Colonic mucosa (tissue), 4 donors: ENCODE results near the gene ZNF784. TPM values are rescaled to one million over a fixed set of nuclear protein-coding genes. Genes with fewer than 3 reads are reported as not detected.

Experiments
- DNase-seq: peaks from one replicate; pipeline ENCODE4 v3.0.0-alpha.2; 2020
- H3K27ac ChIP-seq: fragments of 200-600 bp; one replicate; pipeline ENCODE4 v1.8.0; 2021
- H3K27me3 ChIP-seq: fragments of 200-600 bp; one replicate; pipeline ENCODE4 v1.8.0; 2021
- H3K36me3 ChIP-seq: fragments of 200-600 bp; one replicate; pipeline ENCODE4 v1.8.0; 2021
- H3K4me1 ChIP-seq: fragments of 200-600 bp; one replicate; pipeline ENCODE4 v1.8.0; 2021; ENCODE audit warnings: mild to moderate bottlenecking
- H3K4me3 ChIP-seq: fragments of 200-600 bp; one replicate; pipeline ENCODE4 v1.8.0; 2021
- H3K9ac ChIP-seq, 2 donors: one replicate each; pipeline ENCODE4 v1.7.0; 2013; ENCODE audit warnings: control low read depth in 2 of 2, low read depth in 2 of 2, low read length in 2 of 2
- H3K9me3 ChIP-seq: fragments of 200-600 bp; one replicate; pipeline ENCODE4 v1.8.0; 2021
- intact Hi-C: fragments of 100-400 bp; cut with DNase I; formaldehyde crosslinking; loops from one replicate; pipeline ENCODE4 v1.14.1; 2022
- total RNA-seq, 2 donors: library from RNA; stranded (reverse); fragmentation: NEBNext Ultra II Directional in 1 of 2; extraction: Animal tissue kit (Norgen Biotek cat#: 25700) in 1 of 2; gene quantifications; one replicate each; pipeline ENCODE4 v1.2.1, GENCODE V29; 2021
- TF ChIP-seq, protein P1 (sequence below): fragments of 200-600 bp; IDR thresholded peaks from one replicate; pipeline ENCODE4 v1.8.0; 2022; ENCODE audit warnings: antibody characterized with exemption, mild to moderate bottlenecking
- donor health status: healthy.
- donor health status: DM: no; HTN: no; CAD: no.
- donor health status: DM: no; HTN: no; CAD: no.

The ZNF784 gene
- total RNA-seq, 2 donors from 2014 or later: 9.9 to 10.2 TPM

DNA sequence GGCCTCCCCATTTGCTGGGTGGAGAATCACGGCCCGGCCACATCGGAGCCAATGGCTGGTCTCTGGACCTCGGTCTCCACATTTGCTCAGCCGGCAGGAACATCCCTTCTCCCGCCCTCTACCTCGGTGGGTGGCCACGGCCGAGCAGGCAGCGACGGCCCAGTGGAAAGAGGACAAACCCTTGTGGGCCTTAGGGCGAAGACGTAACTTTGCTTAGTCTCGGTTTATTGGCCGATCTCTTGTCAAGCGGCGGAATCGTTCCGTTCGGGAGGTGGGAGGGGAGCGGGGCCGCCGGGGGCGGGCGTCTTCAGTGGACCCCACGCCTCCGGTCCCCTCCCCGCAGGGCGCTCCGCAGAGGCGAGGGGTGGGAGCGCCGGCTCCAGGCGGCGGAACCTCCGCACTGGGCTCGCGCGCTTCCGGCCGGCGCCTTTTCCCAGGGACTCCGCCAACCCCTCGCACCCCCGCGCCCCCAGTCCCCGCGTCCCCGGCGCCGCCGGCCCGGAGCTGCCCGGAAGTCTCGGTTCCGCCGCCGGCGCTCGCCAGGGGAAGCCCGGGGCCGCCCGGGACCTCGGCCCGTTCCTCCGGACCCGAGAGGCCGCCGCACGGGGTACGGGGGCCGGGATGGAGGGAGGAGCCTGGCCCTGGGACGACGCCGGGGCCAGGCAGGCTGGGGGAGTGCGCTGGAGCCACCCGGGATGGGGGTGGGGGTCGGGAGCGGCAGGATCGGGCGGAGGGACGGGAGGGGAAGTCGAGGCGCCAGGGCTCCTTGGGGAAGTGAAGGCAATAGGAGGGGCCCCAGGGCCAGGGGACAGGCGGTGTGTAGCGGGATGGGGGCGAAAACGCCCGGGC is 16.4 kb upstream of the ZNF784 start, which contains the start of gene ZNF580:
Gene ZNF580 (plus strand): TSS at position 426 of the 849 bp plus-strand sequence. CDS start 1,507 bp downstream, outside the sequence.
- peaks cover 37% of the 10 kb centered on the region for H3K4me1 ChIP-seq
- no peaks in the 10 kb centered on the region for H3K36me3 ChIP-seq
- peak within 1 kb of the TSS; percentile 82 for H3K27ac ChIP-seq
- no peaks in the 10 kb centered on the region for H3K27me3 ChIP-seq
- H3K4me3 ChIP-seq: peak within 1 kb of the TSS; percentile 81
- H3K9ac ChIP-seq: peak within 1 kb of the TSS; percentile 66 to 86
- peak; percentile 58 for DNase-seq
- no peaks in the 10 kb centered on the region for H3K9me3 ChIP-seq
- intact Hi-C loops: no loop called here
- TF ChIP-seq, protein P1, sequence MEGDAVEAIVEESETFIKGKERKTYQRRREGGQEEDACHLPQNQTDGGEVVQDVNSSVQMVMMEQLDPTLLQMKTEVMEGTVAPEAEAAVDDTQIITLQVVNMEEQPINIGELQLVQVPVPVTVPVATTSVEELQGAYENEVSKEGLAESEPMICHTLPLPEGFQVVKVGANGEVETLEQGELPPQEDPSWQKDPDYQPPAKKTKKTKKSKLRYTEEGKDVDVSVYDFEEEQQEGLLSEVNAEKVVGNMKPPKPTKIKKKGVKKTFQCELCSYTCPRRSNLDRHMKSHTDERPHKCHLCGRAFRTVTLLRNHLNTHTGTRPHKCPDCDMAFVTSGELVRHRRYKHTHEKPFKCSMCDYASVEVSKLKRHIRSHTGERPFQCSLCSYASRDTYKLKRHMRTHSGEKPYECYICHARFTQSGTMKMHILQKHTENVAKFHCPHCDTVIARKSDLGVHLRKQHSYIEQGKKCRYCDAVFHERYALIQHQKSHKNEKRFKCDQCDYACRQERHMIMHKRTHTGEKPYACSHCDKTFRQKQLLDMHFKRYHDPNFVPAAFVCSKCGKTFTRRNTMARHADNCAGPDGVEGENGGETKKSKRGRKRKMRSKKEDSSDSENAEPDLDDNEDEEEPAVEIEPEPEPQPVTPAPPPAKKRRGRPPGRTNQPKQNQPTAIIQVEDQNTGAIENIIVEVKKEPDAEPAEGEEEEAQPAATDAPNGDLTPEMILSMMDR: no peak

- TF ChIP-seq, protein P1: no peak
- intact Hi-C loops: no loop called here
Measured at GRCh38 chr19:55640043-55640576, 15.7 kb upstream of the ZNF784 start.

GRCh38 chr19:55638864-55639359 is 14.5 kb upstream of the ZNF784 start:
- intact Hi-C loops: no loop called here
- DNase-seq: no peak
- Histone ChIP-seq H3K9me3 (no peaks in the 10 kb centered on the region), H3K4me1 (peaks cover 33% of the 10 kb centered on the region), H3K27me3 (no peaks in the 10 kb centered on the region), H3K9ac (no peak overlapping the region), H3K36me3 (no peaks in the 10 kb centered on the region), H3K27ac (no peak overlapping the region), H3K4me3 (no peak overlapping the region)
- TF ChIP-seq, protein P1: no peak

More at GRCh38 chr19:55640043-55640576, 15.7 kb upstream of the ZNF784 start:
- H3K9ac ChIP-seq: peak overlapping the region; percentile 66 to 74
- H3K4me3 ChIP-seq: peak overlapping the region; percentile 81
- H3K27me3 ChIP-seq: no peaks in the 10 kb centered on the region
- H3K27ac ChIP-seq: peak overlapping the region; percentile 82
- H3K36me3 ChIP-seq: no peaks in the 10 kb centered on the region
- peaks cover 41% of the 10 kb centered on the region for H3K4me1 ChIP-seq
- DNase-seq: peak; percentile 60
- H3K9me3 ChIP-seq: no peaks in the 10 kb centered on the region

- no peak overlapping the region for H3K27ac ChIP-seq
- peaks cover 27% of the 10 kb centered on the region for H3K4me1 ChIP-seq
- DNase-seq: no peak
- intact Hi-C loops: no loop called here
- no peak overlapping the region for H3K4me3 ChIP-seq
- TF ChIP-seq, protein P1: no peak
- H3K9me3 ChIP-seq: no peaks in the 10 kb centered on the region
- no peaks in the 10 kb centered on the region for H3K27me3 ChIP-seq
- no peaks in the 10 kb centered on the region for H3K36me3 ChIP-seq
- no peak overlapping the region for H3K9ac ChIP-seq
Measured at GRCh38 chr19:55637534-55637933, 13.2 kb upstream of the ZNF784 start.

- H3K4me1 ChIP-seq: peaks cover 20% of the 10 kb centered on the region
- H3K27ac ChIP-seq: no peak overlapping the region
- no peaks in the 10 kb centered on the region for H3K27me3 ChIP-seq
- no peak for DNase-seq
- no peaks in the 10 kb centered on the region for H3K9me3 ChIP-seq
- TF ChIP-seq, protein P1: no peak
- intact Hi-C loops: no loop called here
- no peaks in the 10 kb centered on the region for H3K36me3 ChIP-seq
- no peak overlapping the region for H3K4me3 ChIP-seq
- peak overlapping the region in 1 of 2 donors; percentile 9 for H3K9ac ChIP-seq
Measured at GRCh38 chr19:55636723-55637122, 12.4 kb upstream of the ZNF784 start.
